Left ventricle myocardium inferior (tissue), 1 donor: ENCODE measurements around the gene LCN6. TPM values are rescaled to one million over a fixed set of nuclear protein-coding genes. Genes with fewer than 3 reads are reported as not detected.
"Not testable (repeated sequence)": the region's sequence is repeated elsewhere in the genome, so short reads cannot be mapped to it uniquely, and the experiment has no call there.

ENCODE experiments used
- DNase-seq: peaks from one replicate; pipeline ENCODE4 v3.0.0-alpha.2; 2020
- H3K27ac ChIP-seq: fragments of 200-600 bp; replicated peaks from 2 replicates; pipeline ENCODE4 v1.8.0; 2021
- H3K27me3 ChIP-seq: fragments of 200-600 bp; 2 replicates; pipeline ENCODE4 v1.8.0; 2021; ENCODE audit warnings: low read depth
- H3K36me3 ChIP-seq: fragments of 200-600 bp; 2 replicates; pipeline ENCODE4 v1.8.0; 2021
- H3K4me1 ChIP-seq: fragments of 200-600 bp; 2 replicates; pipeline ENCODE4 v1.8.0; 2021
- H3K4me3 ChIP-seq: fragments of 200-600 bp; 2 replicates; pipeline ENCODE4 v1.8.0; 2021; ENCODE audit warnings: mild to moderate bottlenecking, moderate library complexity
- H3K9me3 ChIP-seq: fragments of 200-600 bp; replicated peaks from 2 replicates; pipeline ENCODE4 v1.8.0; 2021
- CTCF ChIP-seq: fragments of 200-600 bp; IDR thresholded peaks from 2 replicates; pipeline ENCODE4 v1.8.0; 2021; ENCODE audit warnings: antibody characterized with exemption, mild to moderate bottlenecking, borderline replicate concordance
- intact Hi-C: fragments of 100-400 bp; cut with micrococcal nuclease; formaldehyde crosslinking; loops from one replicate; pipeline ENCODE4 v1.11.0; 2022
- total RNA-seq: library from RNA; stranded (reverse); fragmentation: NEBNext Ultra II Directional; extraction: Animal tissue kit (Norgen Biotek cat#: 25700); gene quantifications from one replicate; pipeline ENCODE4 v1.2.1, GENCODE V29; 2021
- donor health status: DM: no; HTN: yes; CAD: no; lungs with severe emphysema.

Gene LCN6
- total RNA-seq, 1 donor from 2014 or later: 14.6 TPM

DNA sequence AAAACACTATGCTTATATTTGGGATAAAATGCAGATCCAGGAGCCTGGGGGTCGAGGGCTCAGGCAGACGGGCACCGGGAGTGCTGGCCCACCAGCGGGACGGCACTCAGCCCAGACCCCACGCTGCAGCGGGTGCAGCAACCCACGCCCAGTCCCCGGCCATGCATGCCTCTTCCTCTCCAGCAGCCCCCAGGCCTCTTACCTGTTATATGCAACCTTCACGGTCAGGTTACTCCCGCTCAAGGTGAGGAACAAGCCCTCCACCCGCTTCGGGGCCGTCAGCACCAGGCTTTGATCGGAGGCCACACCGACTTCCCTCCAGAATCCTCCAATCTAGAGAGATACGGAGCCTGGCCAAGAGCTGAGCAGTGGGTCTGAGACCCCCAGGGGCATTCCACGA is 8.5 kb upstream of the LCN6 start:
- DNase-seq: no peak
- Histone ChIP-seq H3K4me3 (no peak overlapping the region), H3K27ac (no peak overlapping the region), H3K4me1 (peaks cover 12% of the 10 kb centered on the region), H3K27me3 (peaks cover 2% of the 10 kb centered on the region), H3K9me3 (peaks cover 9% of the 10 kb centered on the region), H3K36me3 (no peaks in the 10 kb centered on the region)
- intact Hi-C loops: no loop called here
- TF ChIP-seq CTCF: no peak

DNA sequence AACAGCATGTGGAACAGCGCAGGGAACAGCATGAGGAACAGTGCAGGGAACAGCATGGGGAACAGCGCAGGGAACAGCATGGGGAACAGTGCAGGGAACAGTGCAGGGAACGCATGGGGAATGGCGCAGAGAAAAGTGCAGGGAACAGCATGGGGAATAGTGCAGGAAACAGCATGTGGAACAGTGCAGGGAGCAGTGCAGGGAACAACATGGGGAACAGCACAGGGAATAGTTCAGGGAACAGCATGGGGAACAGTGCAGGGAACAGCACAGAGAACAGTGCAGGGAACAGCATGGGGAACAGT is 7.8 kb upstream of the LCN6 start:
- Histone ChIP-seq H3K4me1 (peaks cover 10% of the 10 kb centered on the region), H3K4me3 (no peak overlapping the region), H3K27ac (no peak overlapping the region), H3K9me3 (peaks cover 17% of the 10 kb centered on the region), H3K27me3 (no peaks in the 10 kb centered on the region), H3K36me3 (no peaks in the 10 kb centered on the region)
- no peak for TF ChIP-seq CTCF
- intact Hi-C loops: no loop called here
- no peak for DNase-seq

DNA sequence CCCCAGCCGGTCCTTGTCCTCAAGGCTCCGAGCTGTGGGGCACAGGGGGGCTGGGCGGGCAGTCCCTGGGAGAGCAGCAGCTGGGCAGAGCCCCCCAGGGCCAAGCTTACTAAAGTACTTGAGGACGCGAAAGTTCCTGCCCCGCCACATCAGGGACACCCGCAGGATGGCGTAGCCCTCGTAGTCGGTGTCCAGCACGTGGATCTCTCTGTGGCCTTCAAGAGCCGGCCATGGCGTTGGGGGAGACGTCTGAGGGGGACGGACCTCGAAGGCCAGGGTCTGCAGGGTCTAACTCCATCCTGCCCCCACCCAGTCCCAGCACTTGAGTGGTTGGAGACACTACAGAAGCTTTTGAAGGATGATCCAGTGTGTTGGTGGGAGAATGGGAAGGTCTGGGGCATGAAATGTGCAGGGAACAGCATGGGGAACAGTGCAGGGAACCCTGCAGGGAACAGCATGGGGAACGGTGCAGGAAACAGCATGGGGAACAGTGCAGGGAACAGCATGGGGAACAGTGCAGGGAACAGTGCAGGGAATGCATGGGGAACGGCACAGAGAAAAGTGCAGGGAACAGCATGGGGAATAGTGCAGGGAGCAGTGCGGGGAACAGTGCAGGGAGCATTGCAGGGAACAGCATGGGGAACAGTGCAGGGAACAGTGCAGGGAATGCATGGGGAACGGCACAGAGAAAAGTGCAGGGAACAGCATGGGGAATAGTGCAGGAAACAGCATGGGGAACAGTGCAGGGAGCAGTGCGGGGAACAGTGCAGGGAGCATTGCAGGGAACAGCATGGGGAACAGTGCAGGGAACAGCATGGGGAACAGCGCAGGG is 7.2 kb upstream of the LCN6 start:
- H3K4me3 ChIP-seq, intact Hi-C loops, H3K36me3 ChIP-seq, H3K4me1 ChIP-seq, H3K27ac ChIP-seq, H3K27me3 ChIP-seq, DNase-seq: not testable (repeated sequence)
- H3K9me3 ChIP-seq: peaks cover 17% of the 10 kb centered on the region

DNA sequence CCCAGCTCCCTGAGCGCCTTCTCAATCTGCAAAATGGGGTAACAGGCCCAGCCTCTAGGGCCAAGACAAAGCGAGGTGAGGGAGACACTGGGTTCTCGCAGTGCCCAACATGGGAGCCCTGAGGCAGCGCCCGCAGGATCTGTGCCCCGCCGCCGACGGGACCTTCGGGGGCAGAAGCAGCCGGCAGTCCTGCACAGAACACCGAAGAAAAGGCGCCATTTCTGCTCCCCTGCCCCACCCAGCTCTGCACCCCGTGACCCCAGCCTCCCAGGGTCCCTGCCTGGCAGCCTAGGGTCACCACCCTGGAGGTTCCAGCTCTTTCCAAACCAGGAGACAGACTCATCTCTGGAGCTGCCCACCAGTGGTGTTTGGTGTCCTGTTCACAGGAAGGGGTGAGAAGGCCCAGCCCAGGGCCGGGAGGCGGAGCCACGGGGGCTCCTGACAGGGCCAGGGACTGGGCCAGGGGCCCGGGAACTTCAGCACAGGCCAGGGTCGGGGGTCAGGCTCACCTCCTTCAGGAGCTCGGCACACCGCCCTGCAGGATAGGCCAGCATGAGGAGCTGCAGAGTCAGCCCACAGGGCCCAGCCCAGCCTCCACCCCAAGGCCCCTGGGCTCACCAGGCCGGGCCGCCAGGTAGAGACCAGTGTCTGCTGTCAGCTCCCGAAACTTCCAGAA is 6.4 kb upstream of the LCN6 start:
- Histone ChIP-seq H3K36me3 (no peaks in the 10 kb centered on the region), H3K4me1 (peaks cover 9% of the 10 kb centered on the region), H3K4me3 (no peak overlapping the region), H3K9me3 (peaks cover 17% of the 10 kb centered on the region), H3K27ac (no peak overlapping the region), H3K27me3 (no peaks in the 10 kb centered on the region)
- intact Hi-C loops: no loop called here
- no peak for DNase-seq
- no peak for TF ChIP-seq CTCF

GRCh38 chr9:136754059-136754572 is 5.8 kb upstream of the LCN6 start:
- Histone ChIP-seq H3K4me3 (no peak overlapping the region), H3K27ac (no peak overlapping the region), H3K4me1 (peaks cover 15% of the 10 kb centered on the region), H3K27me3 (no peaks in the 10 kb centered on the region), H3K36me3 (no peaks in the 10 kb centered on the region), H3K9me3 (peaks cover 17% of the 10 kb centered on the region)
- TF ChIP-seq CTCF: no peak
- intact Hi-C loops: no loop called here
- no peak for DNase-seq
